GM15510 (cell line): ENCODE measurements around the gene PTPRB.

Source experiments
- POLR2A ChIP-seq: IDR thresholded peaks from 3 replicates; pipeline ENCODE4 v1.6.1; 2011; ENCODE audit warnings: borderline replicate concordance; ENCODE audit not compliant: insufficient read length; ENCODE audit errors: extremely low read depth

Gene PTPRB

DNA sequence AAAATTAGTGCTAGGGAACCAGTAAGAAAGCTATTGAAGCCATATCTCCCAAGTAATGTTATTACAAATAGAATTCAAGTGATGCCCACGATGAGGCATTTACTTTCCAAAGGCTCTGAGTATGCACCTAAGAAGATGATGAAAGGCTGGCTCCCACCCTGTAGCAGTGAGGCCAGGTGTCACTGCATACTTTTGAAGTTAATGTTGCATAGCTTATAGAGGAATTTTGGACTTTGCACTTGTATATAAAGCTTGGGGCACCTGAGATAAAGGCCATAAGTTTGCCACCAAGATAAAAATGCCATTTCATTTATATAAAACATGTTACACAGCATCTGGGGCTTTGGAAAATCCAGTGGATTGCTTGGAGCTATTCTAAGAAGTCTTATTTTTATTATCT is 96.2 kb downstream of the PTPRB start:
- no peak for TF ChIP-seq POLR2A

DNA sequence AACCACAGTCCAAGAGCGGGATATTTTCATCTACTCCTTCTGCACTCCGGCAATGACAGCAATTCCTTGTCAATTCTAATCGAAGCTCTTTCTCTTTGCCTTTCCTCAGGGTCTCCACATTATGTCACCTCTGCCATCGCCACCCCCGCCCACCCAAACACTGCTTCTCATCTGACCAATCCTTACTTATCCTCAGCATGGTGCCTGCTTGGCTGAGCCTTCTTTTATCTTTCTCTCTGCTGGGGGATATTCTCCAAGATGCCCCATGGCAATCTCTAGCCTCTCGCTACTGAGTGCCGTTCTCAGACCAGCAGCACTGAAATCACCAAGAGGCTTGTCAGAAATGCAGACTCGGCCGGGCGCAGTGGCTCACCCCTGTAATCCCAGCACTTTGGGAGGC is 100.6 kb downstream of the PTPRB start:
- no peak for TF ChIP-seq POLR2A

DNA sequence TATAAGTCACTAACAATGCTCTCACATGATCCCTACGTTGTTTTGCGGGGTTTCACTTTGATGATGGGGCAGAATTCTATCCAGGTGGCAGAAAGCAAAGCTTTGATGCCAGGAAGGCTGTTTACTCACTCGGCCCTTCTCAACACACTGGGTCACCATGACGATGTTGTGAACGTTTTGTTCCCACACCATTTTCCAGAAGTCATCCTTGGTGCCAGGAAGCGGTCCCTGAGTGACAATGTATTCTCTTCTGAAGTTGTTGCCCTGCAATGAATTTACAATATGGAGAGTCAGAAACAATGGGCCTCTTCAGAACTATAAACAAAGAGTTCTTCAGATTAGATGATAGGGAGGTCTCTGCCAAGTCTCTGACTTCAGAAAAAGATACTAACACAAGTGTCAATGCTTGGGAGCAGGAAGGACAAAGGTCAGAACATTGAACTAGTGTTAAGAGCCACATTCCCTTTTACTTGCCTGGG is 101.3 kb downstream of the PTPRB start:
- no peak for TF ChIP-seq POLR2A

DNA sequence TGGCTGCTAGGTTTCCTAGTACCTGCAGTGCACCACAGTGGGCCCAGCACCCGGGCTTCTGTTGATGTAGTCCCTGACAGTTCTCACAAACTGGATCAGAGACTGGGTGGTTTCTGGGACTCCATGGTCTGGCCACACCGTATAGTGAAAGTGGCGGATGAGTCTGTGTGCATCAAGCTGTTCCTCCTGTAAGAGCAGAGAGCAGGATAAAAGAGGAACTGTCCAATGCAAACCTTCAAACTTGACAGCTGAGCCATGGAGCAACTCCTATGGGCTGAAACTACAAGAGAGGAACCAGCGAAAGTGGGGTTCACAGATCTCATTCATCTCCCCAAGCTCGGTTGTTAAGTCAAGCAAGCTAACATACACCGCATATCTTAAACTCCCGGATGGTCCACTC is 102.8 kb downstream of the PTPRB start:
- TF ChIP-seq POLR2A = no peak

DNA sequence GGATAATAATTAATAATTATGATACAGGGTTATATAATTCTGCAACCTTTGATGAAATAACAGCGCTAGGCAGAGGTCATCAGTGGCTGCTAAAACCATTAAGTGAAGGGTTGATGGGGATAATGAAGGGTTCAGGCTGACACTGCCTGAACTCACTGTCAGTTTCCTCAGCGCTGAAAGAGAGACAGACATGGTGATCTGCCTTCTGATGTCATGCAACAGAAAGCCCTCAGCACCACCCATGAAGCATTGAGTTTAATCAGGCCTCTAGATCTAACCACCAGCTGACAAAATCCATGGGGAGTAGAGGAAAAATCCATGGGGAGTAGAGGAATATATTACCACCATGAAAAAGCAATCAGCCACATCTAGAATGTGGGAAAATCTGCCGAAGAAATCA is 107.6 kb downstream of the PTPRB start:
- no peak for TF ChIP-seq POLR2A

DNA sequence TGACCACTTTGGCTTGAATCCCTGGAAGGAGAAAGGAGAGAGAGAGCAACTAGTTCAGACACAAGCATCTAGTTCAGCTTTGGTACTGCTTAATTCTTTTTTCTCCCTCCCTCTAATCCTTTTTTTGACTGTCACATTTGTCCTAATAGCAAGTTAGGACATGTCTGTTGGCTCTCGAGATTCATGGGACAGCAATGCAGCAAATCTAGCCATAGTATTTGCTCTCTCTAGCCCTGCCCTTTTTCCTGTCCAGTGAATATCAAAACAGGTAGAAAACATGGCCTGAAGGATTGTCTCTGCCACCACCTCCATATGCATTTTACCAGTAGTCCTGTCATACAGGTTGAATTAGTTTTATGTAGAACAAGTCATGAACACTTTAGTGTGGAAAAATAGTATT is 116.4 kb downstream of the PTPRB start:
- no peak for TF ChIP-seq POLR2A

DNA sequence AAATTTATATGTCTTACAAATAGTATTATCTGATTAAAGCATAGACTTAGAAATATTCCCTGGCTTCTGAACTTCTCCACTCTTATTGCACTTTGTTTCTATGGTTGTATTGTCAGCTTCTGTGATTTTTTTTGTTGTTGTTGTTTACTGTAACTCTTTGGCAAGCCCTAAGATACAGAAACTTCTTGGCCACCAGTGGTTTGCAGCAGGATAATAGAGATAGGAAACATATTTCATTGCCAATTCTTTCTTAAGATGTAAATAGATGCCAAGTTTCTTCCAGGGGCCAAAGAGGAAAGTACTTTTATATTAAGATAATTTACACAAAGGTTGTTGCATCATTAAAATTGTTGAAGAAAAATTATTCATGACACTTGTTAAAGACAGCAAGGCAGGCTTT is 123.8 kb downstream of the PTPRB start:
- TF ChIP-seq POLR2A = no peak

DNA sequence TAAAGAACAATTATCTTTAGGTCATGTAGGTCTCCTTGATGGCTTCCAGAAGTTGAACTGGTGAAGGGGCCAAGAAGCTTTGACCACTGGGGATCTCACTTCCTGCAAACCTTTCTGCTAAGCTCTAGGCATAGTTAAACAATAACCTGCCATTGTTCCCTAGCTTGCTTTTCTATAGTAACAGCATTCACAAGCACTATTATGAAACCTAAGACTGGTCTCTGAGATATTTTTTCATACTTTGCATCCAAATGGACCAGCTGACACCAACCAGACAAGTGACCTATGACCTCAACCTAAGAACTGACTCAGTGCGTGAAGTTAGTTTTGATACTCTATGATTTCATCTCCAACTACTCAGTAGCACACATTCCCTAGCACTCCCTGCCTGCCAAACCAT is 129.1 kb downstream of the PTPRB start:
- no peak for TF ChIP-seq POLR2A

DNA sequence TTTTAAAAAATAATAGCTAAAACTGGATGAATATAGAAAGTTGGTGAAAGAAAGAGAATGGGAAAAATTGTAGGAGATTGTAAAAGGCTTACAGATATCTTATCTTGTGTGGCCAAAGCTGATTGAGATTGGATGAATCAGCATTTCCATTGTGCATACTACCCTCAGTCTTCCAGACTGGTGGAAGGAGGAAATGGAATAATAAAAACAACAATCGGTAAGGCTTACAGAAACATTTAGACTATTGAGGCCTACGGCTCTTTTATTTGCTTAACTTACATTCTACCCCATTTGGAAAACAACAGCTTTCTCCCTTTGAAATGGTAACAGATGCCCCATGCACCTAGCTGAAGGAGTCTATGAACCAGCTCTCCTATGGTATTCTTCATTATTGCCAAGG is 129.8 kb downstream of the PTPRB start:
- no peak for TF ChIP-seq POLR2A

DNA sequence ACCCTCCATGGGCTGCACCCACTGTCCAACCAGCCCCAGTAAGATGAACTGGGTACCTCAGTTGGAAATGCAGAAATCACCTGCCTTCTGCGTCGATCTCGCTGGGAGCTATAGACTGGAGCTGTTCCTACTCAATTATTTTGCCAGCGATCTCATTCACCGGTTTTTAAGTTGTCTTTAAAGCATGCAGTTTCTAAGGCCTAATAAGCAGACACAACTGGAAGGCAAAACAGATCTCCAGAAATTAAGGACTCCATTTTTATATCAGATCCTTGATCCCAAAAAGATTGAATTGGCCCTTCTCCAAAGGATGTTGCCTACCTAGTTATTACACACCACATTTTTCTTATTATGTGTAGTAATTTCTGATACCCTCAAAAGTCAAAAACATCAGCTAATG is 139.7 kb downstream of the PTPRB start:
- no peak for TF ChIP-seq POLR2A

DNA sequence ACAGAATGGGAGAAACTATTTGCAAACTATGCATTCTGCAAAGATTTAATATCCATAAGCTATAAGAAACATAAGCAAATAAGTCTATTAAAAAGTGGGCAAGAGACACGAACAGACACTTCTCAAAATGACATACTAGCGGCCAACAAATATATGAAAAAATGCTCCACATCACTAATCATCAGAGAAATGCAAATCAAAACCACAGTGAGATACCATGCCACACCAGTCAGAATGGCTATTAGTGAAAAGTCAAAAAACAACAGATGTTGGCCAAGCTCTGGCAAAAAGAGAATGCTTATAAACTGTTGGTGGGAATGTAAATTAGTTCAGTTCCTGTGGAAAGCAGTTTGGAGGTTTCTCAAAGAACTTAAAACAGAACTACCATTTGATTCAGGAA is 149.8 kb downstream of the PTPRB start:
- no peak for TF ChIP-seq POLR2A

DNA sequence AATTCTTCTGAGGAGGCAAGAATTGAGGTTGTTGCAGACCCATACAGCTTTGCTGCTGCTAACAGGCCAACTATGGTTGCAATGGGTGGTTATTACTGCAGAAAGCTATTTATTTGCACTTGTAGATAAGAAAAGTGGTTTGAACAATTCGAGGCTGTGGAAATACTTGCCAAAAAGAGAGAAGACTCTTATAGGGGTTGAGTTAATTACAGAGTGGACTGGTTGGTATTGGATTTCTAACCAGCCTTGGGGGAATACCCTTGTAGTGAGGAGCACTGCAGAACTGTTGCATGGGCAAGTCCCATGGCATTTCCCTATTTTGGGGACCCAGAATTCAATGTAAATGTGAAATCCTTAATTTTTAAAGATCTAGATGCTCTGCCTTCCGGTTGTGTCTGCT is 150.6 kb downstream of the PTPRB start:
- no peak for TF ChIP-seq POLR2A

DNA sequence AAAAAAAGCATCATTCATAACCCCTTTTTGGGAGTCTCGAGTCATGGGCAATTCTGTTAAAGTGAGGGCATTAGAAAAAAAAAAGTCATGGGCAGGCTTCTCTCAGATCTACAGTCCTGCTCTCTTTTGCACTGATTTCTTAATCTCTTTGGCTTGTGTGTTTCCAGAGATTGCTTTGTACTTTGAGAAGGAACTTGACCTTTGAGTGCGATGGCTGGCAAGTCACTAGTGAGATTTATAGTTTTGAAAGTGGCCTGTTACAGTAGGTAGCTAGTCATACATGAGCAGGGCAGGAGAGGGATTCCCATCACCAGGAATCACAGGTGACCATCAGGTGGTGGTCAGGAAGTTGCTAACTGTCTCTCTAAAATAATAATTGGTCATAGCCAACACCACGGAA is 151.5 kb downstream of the PTPRB start:
- no peak for TF ChIP-seq POLR2A

DNA sequence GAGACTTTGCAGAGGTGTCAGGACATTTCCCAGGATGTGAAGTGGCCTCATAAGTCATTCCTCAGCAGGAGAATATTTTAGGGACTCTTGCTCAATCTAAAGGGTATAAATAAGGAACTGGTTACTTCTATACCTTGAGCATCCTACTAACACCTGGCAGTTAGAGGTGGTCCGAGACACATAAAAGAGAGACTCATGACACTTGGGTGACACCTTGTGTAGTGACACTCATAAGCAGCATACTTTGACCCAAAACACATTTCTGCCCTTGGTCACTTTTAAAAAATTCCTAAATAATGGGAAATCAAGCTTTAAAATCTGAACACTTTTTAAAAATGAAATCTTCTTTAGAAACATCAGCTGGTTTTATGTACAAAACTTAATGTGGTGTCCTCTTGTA is 152.8 kb downstream of the PTPRB start:
- no peak for TF ChIP-seq POLR2A

DNA sequence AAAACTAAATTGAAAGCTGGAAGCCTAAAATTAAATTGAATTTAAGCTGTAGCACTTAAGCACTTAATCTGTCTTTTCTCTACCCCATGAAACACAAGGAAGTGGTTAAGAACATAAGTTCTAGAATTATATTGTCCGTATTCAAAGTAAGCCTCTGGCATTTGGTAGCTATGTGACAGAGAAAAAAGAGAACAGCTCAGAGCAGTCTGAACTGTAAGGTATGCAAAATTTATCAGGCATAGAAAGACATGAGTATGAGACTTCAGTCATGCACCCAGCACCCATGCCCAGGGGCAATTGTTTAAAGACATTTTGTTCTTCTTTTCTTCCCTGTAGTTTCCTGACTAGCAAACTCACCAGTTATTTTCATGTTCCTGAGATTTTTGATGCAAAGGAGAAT is 154.5 kb downstream of the PTPRB start:
- TF ChIP-seq POLR2A = no peak

DNA sequence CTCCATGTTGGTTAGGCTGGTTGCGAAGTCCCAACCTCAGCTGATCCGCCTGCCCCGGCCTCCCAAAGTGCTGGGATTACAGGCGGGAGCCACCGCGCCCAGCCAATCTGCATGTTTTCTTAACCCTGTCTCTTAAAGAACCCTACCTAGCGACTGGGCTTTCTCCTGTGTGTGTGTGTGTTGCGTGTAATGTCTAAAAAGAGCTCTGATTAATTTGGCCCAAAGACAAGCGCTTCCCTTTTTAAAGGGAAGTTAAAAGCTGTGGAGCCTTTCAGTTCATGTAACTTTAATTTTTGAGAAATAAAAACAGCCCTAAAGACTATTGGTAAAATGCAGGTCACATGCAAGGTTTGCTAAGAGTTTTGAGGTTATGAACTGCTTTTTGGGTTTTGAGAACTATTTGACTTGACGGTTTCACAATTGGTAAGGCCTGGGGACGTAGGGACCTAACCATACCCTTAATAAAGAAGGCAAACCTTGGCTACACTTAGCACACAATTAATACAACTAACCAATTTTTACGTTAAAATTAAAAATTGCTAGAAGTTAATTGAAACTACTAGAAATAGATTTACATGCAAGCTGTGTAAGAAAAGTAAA is 167.9 kb downstream of the PTPRB start:
- TF ChIP-seq POLR2A = no peak

DNA sequence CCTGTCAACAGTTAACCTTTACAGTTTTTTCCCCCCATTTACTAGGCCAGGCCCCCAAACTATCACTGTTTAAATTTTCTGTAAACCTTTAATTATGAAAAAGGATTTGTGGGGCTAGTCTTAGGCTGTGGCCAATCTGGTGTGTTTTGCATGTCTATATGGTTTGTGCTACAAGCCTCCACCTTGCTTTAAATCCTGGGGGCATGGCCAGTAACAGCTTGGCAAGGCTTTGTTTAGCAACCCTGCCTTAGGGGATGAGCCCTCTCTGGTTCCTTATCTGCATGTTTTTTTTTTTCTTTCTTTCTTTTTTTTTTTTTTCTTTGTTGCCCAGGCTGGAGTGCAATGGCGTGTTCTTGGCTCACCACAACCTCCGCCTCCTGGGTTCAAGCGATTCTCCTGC is 168.5 kb downstream of the PTPRB start:
- no peak for TF ChIP-seq POLR2A
